HG02798 (cell line): Measurements from ENCODE around the gene NCAPD2.
A peak's percentile ranks its signal among the peaks of the same experiment; 100 is the strongest.
"Not testable (repeated sequence)": the region's sequence is repeated elsewhere in the genome, so short reads cannot be mapped to it uniquely, and the experiment has no call there.

ENCODE experiments used
- ATAC-seq: cut with Tn5 transposase; IDR thresholded peaks from one replicate; pipeline ENCODE4 v1.9.1; 2021; ENCODE audit warnings: mild to moderate bottlenecking; ENCODE audit not compliant: unreplicated experiment, poor library complexity

Gene NCAPD2

DNA sequence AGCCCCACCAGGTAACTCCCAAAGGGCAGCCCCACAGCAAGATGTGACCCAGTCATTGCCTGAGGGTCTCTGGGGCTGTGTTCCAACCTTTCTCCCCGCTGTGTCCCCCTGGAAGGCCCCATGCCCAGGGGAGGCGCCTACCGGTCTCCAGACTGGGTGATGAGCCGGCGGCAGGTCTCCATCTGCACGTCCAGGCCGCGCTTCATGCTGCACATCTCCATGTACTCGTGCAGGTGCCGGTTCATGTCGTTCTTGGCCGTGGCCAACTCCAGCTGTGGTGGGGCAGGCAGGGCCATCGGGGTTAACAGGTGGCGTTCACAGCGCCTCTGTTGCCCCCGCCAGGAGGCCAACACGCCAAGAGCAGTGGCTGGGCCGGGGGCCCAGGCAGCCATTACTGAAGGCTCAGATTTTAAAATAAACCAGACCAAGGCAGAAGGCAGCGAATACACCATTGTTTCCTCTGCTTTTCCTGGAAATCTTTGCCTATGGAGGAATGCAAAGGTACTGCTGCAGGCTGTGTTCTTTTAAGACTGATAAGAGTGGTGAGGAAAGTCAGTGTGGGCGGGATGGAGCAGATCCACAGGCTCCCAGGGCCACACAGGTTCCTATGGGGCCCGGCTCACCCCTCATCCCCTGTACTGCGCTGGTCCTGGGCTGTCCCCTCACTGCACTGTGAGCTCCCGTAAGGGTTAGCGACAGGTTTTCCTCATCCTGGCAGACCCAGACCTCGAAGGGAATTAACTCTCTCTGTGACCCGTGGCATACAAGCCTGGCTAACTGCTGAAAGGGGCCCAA is 47.7 kb downstream of the NCAPD2 start:
- no peak for ATAC-seq

DNA sequence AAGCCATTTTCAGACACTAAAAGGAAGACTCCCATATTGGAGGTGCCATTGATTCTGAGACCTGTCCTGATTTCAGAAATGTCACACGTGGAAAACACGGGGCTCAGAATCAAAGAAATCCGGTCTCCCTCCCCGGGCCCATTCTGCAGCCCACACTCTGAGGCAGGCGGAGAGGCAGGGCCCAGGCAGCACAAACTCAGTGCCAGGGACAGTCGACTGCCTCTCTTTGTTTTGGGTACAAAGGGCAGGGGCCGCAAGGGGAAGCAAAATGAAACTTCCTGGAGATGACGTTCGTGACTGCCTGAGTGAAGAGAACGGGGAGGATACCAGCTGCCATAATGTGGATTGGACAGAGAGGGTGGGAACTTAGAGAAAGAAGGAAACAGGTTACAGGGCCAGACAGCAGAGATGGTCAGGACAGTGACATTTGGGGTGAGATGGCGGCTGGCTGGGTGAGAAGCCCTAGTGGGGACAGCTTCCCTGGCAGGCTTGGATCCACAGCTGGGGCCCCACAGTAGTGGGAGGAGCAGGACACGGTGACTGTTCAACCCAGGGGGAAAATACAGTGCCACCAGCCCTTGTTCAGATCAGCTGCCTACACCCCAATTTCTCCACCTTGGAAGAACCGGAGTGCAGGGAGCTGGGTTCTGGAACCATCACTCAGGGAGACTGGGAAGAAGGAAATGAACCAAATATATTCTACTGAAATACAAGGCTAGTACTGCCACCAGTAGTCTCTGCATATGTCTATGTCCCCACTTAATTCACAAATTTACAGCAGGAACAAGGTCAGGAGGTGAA is 48.5 kb downstream of the NCAPD2 start:
- ATAC-seq: no peak

DNA sequence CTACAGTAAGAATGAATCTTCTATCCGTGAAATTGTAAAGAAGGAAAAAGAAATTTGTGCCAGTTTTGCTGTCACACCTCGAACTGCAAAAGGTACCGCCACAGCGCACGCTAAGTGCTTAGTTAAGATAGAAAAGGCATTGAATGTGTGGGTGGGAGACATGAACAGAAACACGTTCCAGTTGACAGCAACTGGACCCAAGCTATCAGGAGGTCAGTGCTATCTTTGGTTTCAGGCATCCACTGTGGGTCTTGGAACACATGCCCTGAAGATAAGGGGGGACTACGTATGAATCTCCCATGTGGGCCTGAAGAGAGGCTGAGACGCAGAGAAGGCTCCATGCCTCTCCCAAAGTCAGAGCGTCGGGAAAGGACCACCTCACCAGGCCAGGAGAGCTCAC is 52.1 kb downstream of the NCAPD2 start:
- ATAC-seq: no peak

DNA sequence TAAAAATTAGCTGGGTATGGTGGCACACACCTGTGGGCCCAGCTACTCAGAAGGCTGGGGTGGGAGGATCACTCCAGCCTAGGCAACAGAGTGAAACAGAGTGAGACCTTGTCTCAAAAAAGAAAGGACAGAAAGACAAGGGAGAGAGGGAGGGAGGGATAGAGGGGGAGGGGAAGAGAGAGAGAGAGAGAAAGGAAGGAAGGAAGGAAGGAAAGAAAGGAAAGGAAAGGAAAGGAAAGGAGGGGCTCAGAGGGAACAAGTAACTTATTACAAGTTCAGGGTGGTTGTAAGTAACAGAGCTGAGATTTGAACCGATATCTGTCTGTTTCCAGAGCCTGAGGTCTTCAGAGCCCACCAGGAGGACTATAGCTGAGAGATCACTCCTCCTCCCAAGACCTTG is 53.7 kb downstream of the NCAPD2 start:
- ATAC-seq: no peak

DNA sequence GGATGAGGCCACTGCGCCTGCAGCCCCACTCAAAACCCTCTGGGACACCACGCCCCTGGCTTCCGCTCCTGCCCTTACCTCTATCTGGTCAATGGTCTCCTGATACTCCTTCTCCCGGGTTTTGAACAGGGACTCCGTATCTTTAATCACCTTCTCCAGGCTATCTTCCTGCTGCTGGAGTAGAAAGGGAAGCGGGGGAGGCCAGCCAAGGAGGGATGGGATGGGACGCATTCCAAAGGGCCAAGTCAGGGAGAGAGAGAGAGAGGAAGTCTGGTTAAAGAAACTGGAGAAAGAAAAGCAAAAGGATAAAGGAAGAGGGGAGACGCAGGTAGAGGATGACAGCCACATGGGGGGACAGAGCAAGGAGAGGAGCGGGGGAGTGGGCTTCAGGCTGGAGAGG is 54.1 kb downstream of the NCAPD2 start:
- no peak for ATAC-seq

DNA sequence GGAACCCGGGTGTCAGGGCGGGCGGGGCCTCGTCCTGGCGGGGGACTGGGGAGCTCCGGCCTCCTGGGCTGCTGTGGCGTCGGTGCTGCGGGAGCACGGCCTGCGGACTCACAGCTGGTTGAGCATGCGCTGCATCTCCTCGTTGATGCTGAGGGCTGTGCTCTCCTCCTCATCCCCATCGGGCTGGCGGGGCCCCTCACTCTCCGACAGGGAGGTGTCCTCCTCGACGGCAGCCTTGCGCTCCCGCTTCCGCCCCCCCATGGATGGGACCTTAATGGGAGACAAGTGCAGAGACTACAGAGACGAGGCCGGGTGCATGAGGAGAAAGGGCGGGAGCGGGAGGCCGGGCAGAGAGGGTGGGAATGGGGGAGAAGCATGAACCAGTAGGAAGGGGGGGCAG is 54.7 kb downstream of the NCAPD2 start:
- no peak for ATAC-seq

DNA sequence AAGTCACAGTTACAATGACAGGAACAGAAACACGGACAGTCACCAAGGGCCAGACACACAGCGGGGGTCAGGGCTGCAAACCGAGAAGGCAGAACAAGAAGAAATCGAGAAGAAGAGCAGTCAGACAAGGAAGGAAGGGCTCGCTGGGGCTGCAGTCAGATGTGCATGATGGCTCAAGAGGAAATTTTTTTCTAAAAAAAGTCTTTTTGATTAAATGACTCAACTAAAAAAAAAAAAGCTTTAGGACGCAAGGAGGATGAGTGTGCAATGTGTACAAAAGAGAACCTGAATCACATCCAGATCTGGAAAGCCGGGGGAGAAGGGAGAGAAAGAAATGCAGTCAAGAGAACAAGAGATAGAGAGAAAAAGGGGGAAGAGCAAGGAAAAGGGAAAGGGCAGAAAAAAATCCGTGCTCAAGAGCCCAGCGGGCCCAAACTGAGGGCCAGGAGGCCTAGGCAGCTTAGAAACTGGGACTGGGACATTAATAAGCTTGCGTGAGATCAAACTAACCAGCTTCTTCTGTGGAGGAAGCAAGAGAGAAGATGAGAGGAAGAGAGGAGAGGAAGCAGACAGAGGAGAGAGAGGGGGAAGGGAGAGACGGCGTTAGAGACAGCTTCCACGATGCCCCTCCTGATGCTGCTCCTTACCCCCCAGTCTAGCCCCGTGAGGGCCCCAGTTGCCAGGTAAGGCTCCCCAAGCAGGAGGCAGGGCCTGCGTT is 55.2 kb downstream of the NCAPD2 start:
- no peak for ATAC-seq

DNA sequence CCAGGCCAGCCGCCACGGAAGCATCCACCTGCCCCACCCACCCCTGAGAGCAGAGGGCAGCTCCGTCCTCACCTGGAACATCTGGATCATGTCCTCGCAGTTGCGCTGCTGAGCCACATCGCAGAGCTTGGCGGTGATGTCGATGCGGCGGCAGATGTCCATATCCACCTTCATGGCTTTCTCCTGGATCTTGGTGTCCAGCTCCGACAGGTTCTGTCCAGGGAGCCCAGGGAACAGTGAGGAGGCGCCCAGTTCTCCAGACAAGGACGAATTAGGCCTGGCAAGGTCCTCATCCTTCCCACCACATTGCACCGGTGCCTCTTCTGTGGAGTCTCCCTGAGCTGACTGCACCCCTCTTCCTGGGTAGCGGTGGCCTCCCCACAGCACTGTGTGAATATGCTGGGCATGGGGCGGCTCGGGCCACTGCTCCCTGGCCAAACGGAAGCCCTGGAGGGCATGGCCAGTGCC is 55.8 kb downstream of the NCAPD2 start:
- no peak for ATAC-seq

DNA sequence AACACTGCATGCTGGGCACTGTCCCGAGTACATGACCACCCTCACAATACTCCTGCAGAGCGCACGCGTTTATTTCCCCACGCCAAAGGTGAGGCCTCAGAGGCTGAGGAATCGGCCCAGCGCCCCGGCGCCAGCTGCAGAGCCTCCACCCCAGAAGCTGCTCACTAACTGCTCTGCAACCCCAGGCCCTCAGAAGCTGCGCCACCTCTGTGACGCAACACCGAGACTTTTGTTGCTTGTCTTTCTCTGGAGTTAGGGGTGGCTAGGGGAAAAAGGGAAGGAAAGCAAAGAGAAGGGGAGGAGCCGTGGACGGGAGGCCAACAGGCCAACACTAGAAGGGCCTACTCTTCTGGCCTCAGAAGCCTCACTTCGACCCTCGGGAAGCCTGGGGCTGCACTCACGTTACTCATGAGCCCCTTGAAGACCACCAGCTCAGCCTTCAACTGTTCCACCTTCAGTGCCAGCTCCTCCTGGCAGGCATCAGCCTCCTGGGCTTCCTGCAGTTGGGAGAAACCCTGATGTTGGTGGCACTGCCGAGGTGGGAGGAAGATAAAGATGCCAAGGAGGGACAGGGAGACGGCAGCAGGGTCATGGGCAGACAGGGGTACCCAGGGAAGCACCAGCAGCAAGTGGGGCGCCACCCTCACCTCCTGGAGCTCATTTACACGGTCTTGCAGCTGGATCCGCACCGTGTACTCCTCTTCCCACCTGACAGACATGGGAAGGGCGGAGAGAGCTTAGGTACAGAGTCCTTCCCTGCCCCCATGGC is 56.6 kb downstream of the NCAPD2 start:
- ATAC-seq: no peak

DNA sequence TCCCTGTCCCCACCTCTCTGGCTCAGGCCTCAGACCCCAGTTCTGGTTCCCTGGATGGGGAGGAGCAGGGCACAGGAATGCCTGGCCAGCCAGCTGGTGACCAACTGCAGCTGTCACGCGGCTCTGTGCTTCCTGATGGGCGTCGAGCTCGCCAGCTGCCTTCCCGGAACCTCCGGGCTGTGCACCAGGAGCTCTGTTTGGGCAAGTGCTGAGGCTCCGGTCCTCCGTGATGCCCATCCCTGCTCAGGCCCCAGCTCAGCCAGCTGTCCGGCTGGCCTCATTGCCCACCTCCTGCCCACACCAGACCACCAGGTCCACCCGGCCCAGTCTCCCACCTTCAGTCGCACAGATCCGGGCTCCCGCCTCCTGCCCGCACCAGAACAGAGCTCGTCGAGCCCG is 57.2 kb downstream of the NCAPD2 start:
- ATAC-seq: no peak

DNA sequence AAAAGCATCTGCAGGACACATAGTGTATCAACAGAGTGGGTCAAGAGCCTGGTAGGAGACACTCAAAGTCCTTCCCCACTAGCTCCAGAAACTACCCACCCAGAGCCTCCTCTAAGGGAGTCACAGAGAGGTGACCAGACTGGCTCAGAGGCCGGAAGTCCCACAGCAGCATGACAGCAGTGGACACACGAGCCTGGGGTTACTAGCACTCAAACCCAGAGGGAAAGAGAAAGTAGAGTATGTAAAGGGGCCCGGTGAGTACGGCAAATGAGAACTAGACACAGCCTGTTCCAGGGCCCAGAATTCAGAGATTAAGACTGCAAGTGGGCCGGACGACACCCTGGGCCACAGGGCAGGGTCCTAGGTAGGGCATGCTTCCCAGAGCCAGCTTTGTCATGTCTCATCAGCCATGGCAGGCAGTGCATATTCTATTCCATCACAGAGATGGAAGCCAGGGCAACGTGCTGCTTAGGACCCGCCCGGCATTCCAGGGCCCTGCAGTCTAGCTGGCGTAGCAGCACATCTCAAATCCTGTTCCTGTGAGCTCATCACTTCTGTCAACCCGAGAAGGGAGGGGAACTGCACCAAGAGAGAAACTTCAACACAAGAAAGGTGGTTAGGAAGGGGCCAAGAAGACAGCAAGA is 57.7 kb downstream of the NCAPD2 start:
- no peak for ATAC-seq

DNA sequence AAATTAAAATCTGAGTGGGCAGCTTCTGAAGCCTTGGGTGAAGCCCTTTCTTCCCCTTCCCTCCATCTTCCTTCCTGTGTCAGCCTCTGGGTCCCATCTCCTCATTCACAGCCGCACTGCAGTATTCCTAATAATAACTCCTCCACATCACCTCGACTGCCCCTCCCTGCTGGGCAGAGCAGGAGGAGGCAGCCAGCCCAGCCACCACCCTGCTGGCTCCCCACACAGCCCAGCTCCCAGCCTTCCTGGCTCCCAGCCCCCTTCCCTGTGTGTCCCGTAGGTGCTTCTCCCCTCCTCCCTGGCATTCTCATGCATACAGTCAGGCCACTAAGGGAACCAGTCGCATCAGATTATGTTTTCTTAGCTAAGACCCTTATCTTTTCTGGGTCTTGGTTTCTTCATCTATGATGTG is 58.2 kb downstream of the NCAPD2 start:
- ATAC-seq: no peak

DNA sequence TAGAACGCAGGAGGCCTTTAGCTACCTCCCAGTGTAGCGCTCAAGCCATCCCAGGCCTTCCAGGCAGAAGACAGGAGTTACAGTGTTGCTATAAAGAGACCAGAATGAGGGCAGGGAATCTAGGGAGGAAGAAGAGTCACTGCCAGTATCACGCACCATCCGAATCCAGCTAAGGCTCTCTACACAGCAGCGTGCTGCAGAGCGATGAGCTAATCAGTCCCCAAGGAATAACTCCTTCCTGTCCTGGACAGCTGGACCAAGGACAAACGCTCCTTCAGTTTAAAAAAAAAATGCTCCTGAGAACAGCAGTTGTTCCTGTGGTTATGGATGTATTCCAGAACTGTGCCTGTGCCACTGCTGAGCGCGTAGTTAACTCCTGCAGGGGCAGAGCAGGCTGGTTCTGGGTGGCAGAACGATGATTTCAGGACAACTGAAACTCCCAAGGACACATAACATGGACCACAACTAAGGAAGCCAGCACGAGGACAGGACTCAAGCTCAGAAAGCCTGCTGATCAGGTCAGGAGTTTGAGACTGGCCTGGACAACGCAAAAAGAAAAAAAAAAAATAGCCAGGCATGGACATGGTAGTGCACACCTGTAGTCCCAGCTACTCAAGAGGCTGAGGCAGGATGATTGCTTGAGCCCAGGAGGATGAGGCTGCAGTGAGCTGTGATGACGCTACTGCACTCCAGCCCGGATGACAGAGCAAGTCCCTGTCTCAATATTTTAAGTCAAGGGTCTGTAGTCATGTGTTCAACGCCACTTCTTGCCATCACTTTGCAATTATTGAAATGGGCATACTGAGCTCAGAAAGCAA is 59.4 kb downstream of the NCAPD2 start:
- ATAC-seq: no peak

DNA sequence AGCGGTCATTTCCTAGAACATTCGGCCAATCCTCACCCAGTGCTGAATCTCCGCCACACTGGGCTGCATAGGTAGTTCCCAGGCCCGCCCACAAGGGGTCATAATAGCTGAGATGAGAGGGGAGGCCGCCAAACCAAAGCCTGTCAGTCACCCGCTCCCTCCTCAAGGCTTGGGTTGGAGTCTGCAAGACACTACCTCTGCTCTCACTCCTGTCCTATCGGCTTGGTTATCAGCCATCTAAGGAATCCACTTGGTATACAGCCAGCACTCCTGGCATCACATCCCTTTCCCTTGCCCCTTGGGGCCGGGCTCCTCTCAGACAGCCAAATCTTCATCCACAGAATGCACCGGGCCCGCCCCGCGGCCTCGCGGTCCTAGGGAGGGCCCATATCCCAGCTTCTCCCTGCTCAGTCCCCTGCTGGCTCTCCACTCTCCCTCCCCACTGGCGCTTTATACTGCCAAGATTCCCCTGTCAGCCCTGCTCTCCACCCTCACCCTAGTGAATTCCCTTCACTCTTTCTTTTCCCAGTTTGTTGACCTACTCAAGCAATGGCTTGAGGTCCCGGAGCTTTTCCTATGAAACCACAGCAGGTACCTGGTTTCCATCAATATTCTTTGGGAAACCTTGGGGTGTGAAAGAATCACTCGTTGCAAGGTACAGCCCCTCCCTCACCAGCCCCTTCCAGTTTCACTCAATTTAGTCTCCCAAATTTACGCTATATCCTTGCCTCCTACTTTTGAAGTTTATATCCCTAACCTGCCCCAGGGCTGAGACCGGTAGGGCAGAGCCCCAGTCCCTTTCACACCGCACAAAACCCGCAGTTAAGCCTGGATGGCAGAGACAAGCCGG is 60.5 kb downstream of the NCAPD2 start:
- peak; percentile 59 for ATAC-seq

DNA sequence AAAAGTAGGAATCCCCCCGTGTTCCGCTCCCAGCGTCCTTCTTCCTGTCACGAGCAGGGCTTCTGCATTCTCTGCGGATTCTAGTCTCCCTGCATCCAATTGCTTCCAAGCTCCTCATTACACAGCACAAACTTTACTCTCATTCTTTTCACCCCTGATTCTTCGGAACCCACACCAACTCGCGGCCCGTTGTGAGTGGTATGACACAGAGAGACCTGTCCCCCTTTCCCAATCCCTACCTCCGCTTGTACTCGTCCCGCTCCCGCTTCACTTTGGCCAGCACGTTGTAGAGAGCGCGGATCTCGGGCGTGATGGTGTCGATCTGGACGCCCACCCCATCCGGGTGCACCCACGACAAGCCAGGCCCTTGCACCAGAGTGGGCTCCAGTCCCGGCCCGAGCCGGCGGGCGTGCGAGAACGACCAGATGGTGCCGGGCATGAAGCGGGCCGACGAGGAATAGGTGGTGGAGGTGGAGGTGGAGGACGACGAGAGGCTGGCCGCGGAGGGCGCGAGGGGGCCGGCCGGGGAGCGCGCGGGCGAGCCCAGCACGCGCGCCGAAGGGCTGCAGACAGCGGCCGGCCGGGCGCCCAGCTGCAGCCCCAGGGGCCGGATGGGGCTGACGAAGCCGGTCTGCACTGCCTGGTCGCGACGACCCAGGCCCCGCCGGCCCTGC is 61.3 kb downstream of the NCAPD2 start:
- peak; percentile 18 for ATAC-seq

DNA sequence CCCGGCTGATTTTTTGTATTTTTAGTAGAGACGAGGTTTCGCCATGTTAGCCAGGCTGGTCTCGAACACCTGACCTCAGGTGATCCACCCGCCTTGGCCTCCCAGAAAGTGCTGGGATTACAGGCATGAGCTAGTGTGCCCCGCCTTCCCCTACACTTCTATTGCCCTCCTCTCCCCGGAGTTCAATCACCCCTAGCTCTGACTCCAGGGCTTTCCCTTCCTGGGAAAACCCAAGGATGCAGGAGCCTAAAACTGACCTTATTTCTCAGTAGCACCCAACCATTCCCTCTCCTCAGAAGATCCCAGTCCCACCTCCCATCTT is 62.6 kb downstream of the NCAPD2 start:
- ATAC-seq: not testable (repeated sequence)

DNA sequence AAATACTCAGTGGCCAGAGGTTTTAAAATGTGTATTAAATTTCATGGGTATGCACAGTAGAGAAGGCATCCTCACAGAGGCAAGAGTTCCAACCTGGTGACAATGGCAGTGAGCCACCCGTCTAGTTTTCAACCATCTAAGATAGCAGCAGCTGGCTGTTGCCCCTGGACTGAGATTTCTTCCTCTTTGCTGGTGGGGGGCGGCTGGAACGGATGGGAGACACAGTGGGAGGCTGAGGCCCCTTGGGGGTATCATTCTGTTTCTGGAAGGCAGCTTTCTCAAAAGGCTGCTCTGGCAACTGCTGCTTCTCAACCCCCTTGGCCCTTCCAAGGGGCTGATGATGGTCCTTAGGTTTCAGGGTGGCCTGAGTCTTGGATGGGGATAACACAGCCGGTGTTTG is 63.0 kb downstream of the NCAPD2 start:
- no peak for ATAC-seq
